Duodenal mucosa (tissue), 2 donors: ENCODE results near the gene MDFI.

Experiments
- H3K27ac ChIP-seq: one replicate; pipeline ENCODE4 v1.7.0; 2013; ENCODE audit warnings: low read depth, low read length
- H3K27me3 ChIP-seq, 2 donors: one replicate each; pipeline ENCODE4 v1.7.0; 2013; ENCODE audit warnings: low read length in 2 of 2, control low read depth in 1 of 2; ENCODE audit not compliant: insufficient read depth in 2 of 2, control insufficient read depth in 1 of 2
- H3K36me3 ChIP-seq, 2 donors: one replicate each; pipeline ENCODE4 v1.7.0; 2013; ENCODE audit warnings: low read length in 2 of 2, control low read depth in 1 of 2; ENCODE audit not compliant: insufficient read depth in 2 of 2, control insufficient read depth in 1 of 2
- H3K4me1 ChIP-seq, 2 donors: one replicate each; pipeline ENCODE4 v1.7.0; 2013; ENCODE audit warnings: low read length in 2 of 2, control low read depth in 1 of 2; ENCODE audit not compliant: insufficient read depth in 2 of 2, control insufficient read depth in 1 of 2
- H3K4me3 ChIP-seq, 2 donors: one replicate each; pipeline ENCODE4 v1.7.0; 2013; ENCODE audit warnings: low read length in 2 of 2, low read depth in 1 of 2
- H3K9ac ChIP-seq, 2 donors: one replicate each; pipeline ENCODE4 v1.7.0; 2013; ENCODE audit warnings: low read length in 2 of 2, low read depth in 1 of 2
- H3K9me3 ChIP-seq, 2 donors: one replicate each; pipeline ENCODE4 v1.7.0; 2013; ENCODE audit warnings: low read length in 2 of 2, control low read depth in 1 of 2; ENCODE audit not compliant: control insufficient read depth in 1 of 2

Gene MDFI

GRCh38 chr6:41654698-41655151, 16.5 kb downstream of the MDFI start:
- Histone ChIP-seq H3K4me1 (peaks cover 0 to 2% of the 10 kb centered on the region in 2 donors), H3K9me3 (no peaks in the 10 kb centered on the region), H3K9ac (no peak overlapping the region), H3K4me3 (no peak overlapping the region), H3K36me3 (no peaks in the 10 kb centered on the region), H3K27ac (no peak overlapping the region), H3K27me3 (peaks cover 0 to under 1% of the 10 kb centered on the region in 2 donors)

DNA sequence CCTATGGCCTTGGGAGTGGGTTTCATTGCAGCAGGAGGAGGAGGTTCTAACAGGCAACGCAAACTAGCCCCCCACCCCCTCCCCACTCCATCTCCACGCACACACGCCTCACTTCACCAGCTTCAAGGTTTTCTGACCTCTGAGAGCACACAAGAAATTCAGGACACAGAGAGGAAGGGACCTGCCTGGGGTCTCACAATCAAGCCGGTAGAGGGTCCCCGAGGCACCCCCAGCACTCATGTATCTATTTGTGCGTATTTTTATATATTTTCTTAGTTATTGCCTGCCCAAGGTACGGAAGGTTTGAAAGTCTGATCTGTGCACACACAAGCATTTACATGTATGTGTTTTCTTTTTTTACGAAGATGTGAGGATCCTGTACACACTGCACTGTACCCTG, 16.9 kb downstream of the MDFI start:
- no peaks in the 10 kb centered on the region for H3K36me3 ChIP-seq
- peaks cover 0 to 2% of the 10 kb centered on the region in 2 donors for H3K4me1 ChIP-seq
- no peak overlapping the region for H3K27ac ChIP-seq
- H3K9ac ChIP-seq = no peak overlapping the region
- no peak overlapping the region for H3K4me3 ChIP-seq
- no peaks in the 10 kb centered on the region for H3K9me3 ChIP-seq
- H3K27me3 ChIP-seq = peaks cover 4 to 5% of the 10 kb centered on the region in 2 donors

GRCh38 chr6:41655646-41656001, 17.4 kb downstream of the MDFI start:
- Histone ChIP-seq H3K36me3 (no peaks in the 10 kb centered on the region), H3K4me1 (peaks cover 0 to 2% of the 10 kb centered on the region in 2 donors), H3K9ac (no peak overlapping the region), H3K27ac (no peak overlapping the region), H3K4me3 (no peak overlapping the region), H3K9me3 (no peaks in the 10 kb centered on the region), H3K27me3 (peaks cover 7 to 8% of the 10 kb centered on the region in 2 donors)

DNA sequence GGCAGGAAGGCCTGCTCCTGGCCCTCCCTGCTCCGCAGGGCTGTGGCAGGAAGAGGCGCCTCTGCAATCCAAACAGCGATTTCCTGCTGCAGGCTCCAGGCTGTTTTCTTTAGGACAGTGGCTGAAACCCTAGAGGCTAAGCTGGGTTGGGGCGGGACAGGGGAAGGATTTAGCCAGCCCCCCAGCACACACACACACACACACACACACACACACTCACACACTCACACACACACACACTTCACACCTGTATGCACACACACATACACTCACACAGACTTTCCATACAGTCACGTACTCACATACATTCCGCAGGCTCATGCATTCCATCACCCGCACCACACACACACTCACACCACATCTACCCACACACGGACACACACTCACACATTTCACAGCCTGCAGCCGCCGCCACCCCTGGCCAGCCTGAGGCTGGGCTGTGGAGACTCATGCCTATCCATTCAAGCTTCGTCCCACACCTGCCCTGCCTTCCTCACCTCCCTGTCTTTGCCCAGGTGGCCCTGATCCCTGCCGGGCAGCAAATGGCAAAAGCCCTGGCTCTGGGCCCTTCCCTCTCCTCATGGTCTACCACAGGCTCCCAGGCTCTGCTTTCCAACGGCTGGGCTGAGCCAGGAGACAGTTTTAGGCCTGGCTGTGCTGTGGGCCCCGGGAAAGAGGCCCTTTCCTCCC, 17.9 kb downstream of the MDFI start:
- H3K27ac ChIP-seq = no peak overlapping the region
- no peaks in the 10 kb centered on the region for H3K9me3 ChIP-seq
- peaks cover 0 to 2% of the 10 kb centered on the region in 2 donors for H3K4me1 ChIP-seq
- peaks cover 7 to 9% of the 10 kb centered on the region in 2 donors for H3K27me3 ChIP-seq
- no peaks in the 10 kb centered on the region for H3K36me3 ChIP-seq
- H3K4me3 ChIP-seq = no peak overlapping the region
- no peak overlapping the region for H3K9ac ChIP-seq

- Histone ChIP-seq H3K9me3 (no peaks in the 10 kb centered on the region), H3K4me3 (no peak overlapping the region), H3K36me3 (no peaks in the 10 kb centered on the region), H3K27ac (no peak overlapping the region), H3K27me3 (peaks cover 9 to 16% of the 10 kb centered on the region in 2 donors), H3K9ac (no peak overlapping the region), H3K4me1 (peaks cover 0 to 2% of the 10 kb centered on the region in 2 donors)
These were observed 19.1 kb downstream of the MDFI start for GRCh38 chr6:41657131-41658094.

DNA sequence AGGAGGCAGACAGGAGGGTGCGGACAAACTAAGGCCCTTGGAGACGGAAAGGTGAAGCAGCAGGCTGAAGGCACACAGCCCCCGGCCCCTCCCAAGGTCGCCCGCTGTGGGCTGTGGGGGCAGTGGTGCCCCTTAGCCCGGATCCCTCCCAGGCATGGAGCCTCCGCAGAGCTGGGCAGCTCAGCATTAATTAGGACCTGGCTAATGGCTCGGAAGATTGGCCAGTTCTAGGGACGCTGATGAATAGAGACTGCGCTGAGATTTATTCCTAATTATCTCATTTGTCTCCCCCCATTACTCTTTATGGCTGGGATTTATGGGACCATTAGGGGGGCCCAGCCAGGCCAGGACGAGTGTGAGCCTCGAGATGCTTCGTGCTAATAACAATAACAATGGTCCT, 20.4 kb downstream of the MDFI start:
- no peaks in the 10 kb centered on the region for H3K9me3 ChIP-seq
- H3K9ac ChIP-seq = no peak overlapping the region
- H3K4me3 ChIP-seq = no peak overlapping the region
- no peak overlapping the region for H3K27ac ChIP-seq
- peaks cover 11 to 16% of the 10 kb centered on the region in 2 donors for H3K27me3 ChIP-seq
- peaks cover 0 to 2% of the 10 kb centered on the region in 2 donors for H3K4me1 ChIP-seq
- H3K36me3 ChIP-seq = no peaks in the 10 kb centered on the region

GRCh38 chr6:41659935-41660334, 21.7 kb downstream of the MDFI start:
- Histone ChIP-seq H3K36me3 (no peaks in the 10 kb centered on the region), H3K9ac (no peak overlapping the region), H3K27ac (no peak overlapping the region), H3K27me3 (peaks cover 11 to 16% of the 10 kb centered on the region in 2 donors), H3K4me1 (peaks cover 0 to 2% of the 10 kb centered on the region in 2 donors), H3K9me3 (no peaks in the 10 kb centered on the region), H3K4me3 (no peak overlapping the region)

- Histone ChIP-seq H3K36me3 (no peaks in the 10 kb centered on the region), H3K9ac (no peak overlapping the region), H3K9me3 (no peaks in the 10 kb centered on the region), H3K27me3 (peaks cover 11 to 16% of the 10 kb centered on the region in 2 donors), H3K4me3 (no peak overlapping the region), H3K27ac (no peak overlapping the region), H3K4me1 (no peaks in the 10 kb centered on the region)
These were observed 25.3 kb downstream of the MDFI start for GRCh38 chr6:41663568-41663967.

- H3K9ac ChIP-seq = no peak overlapping the region
- no peak overlapping the region for H3K27ac ChIP-seq
- no peaks in the 10 kb centered on the region for H3K36me3 ChIP-seq
- H3K27me3 ChIP-seq = peaks cover 11 to 16% of the 10 kb centered on the region in 2 donors
- no peaks in the 10 kb centered on the region for H3K4me1 ChIP-seq
- H3K9me3 ChIP-seq = no peaks in the 10 kb centered on the region
- no peak overlapping the region for H3K4me3 ChIP-seq
These were observed 26.0 kb downstream of the MDFI start for GRCh38 chr6:41664271-41664670.

GRCh38 chr6:41667195-41667594, 28.9 kb downstream of the MDFI start:
- no peak overlapping the region for H3K27ac ChIP-seq
- H3K9ac ChIP-seq = no peak overlapping the region
- H3K4me1 ChIP-seq = no peaks in the 10 kb centered on the region
- H3K4me3 ChIP-seq = no peak overlapping the region
- H3K9me3 ChIP-seq = no peaks in the 10 kb centered on the region
- H3K27me3 ChIP-seq = peaks cover 2 to 3% of the 10 kb centered on the region in 2 donors
- H3K36me3 ChIP-seq = no peaks in the 10 kb centered on the region
